Neural crest cell (in vitro differentiated cells): ENCODE measurements around the gene EMILIN3. TPM values are rescaled to one million over a fixed set of nuclear protein-coding genes. Genes with fewer than 3 reads are reported as not detected.

Experiments
- DNase-seq: peaks from one replicate; pipeline ENCODE4 v3.0.0; 2021; ENCODE audit warnings: low read depth, mixed read lengths, low spot score
- H3K27ac Mint-ChIP-seq: one replicate; pipeline ENCODE4 v1.8.0; 2021; ENCODE audit warnings: mild to moderate bottlenecking, mixed read lengths; ENCODE audit not compliant: unreplicated experiment
- H3K27me3 Mint-ChIP-seq: 2 replicates; pipeline ENCODE4 v1.8.0; 2021; ENCODE audit warnings: low read depth, mild to moderate bottlenecking, mixed read lengths
- H3K36me3 Mint-ChIP-seq: 2 replicates; pipeline ENCODE4 v1.8.0; 2021; ENCODE audit warnings: low read depth, mild to moderate bottlenecking, mixed read lengths
- H3K4me1 Mint-ChIP-seq: 2 replicates; pipeline ENCODE4 v1.8.0; 2021; ENCODE audit warnings: mixed read lengths
- H3K4me3 Mint-ChIP-seq: one replicate; pipeline ENCODE4 v1.8.0; 2021; ENCODE audit warnings: mild to moderate bottlenecking, mixed read lengths
- H3K9me3 Mint-ChIP-seq: 2 replicates; pipeline ENCODE4 v1.8.0; 2021; ENCODE audit warnings: mixed read lengths
- CTCF ChIP-seq: fragments of 200-600 bp; sonication (generic); conservative IDR thresholded peaks from 2 replicates; pipeline ENCODE4 v1.5.0; 2021; ENCODE audit warnings: antibody characterized with exemption, mild to moderate bottlenecking
- total RNA-seq: library from RNA; stranded (reverse); gene quantifications from 2 replicates; pipeline ENCODE4 v1.2.1, GENCODE V29; 2021

EMILIN3 gene
- total RNA-seq, 1 donor from 2014 or later, result 6.9 TPM

- TF ChIP-seq CTCF, result no peak
- no peak for DNase-seq
- no peaks in the 10 kb centered on the region for H3K4me1 Mint-ChIP-seq
- H3K36me3 Mint-ChIP-seq, result no peaks in the 10 kb centered on the region
- H3K27me3 Mint-ChIP-seq, result no peaks in the 10 kb centered on the region
- no peaks in the 10 kb centered on the region for H3K9me3 Mint-ChIP-seq
- H3K27ac Mint-ChIP-seq, result no peak overlapping the region
- no peak overlapping the region for H3K4me3 Mint-ChIP-seq
Measured at GRCh38 chr20:41358717-41359116, 7.9 kb downstream of the EMILIN3 start.

GRCh38 chr20:41358230-41358629 lies 8.4 kb downstream of the EMILIN3 start:
- Mint-ChIP-seq H3K27me3 (no peaks in the 10 kb centered on the region), H3K4me1 (no peaks in the 10 kb centered on the region), H3K9me3 (no peaks in the 10 kb centered on the region), H3K36me3 (no peaks in the 10 kb centered on the region), H3K27ac (no peak overlapping the region), H3K4me3 (no peak overlapping the region)
- no peak for DNase-seq
- TF ChIP-seq CTCF, result no peak

- peak; percentile 22 for TF ChIP-seq CTCF
- no peaks in the 10 kb centered on the region for H3K27me3 Mint-ChIP-seq
Measured at GRCh38 chr20:41357424-41358163, 9.0 kb downstream of the EMILIN3 start.

GRCh38 chr20:41356951-41357350 lies 9.7 kb downstream of the EMILIN3 start:
- no peak for DNase-seq
- Mint-ChIP-seq H3K4me1 (no peaks in the 10 kb centered on the region), H3K36me3 (no peaks in the 10 kb centered on the region), H3K4me3 (no peak overlapping the region), H3K9me3 (no peaks in the 10 kb centered on the region), H3K27ac (no peak overlapping the region), H3K27me3 (no peaks in the 10 kb centered on the region)
- no peak for TF ChIP-seq CTCF

More at GRCh38 chr20:41357424-41358163, 9.0 kb downstream of the EMILIN3 start:
- Mint-ChIP-seq H3K36me3 (no peaks in the 10 kb centered on the region), H3K9me3 (no peaks in the 10 kb centered on the region), H3K27ac (no peak overlapping the region), H3K4me1 (no peaks in the 10 kb centered on the region), H3K4me3 (no peak overlapping the region)
- DNase-seq, result no peak

- H3K4me3 Mint-ChIP-seq, result no peak overlapping the region
- TF ChIP-seq CTCF, result no peak
- H3K36me3 Mint-ChIP-seq, result no peaks in the 10 kb centered on the region
- no peaks in the 10 kb centered on the region for H3K9me3 Mint-ChIP-seq
- no peak for DNase-seq
- H3K27ac Mint-ChIP-seq, result no peak overlapping the region
- H3K27me3 Mint-ChIP-seq, result no peaks in the 10 kb centered on the region
- no peaks in the 10 kb centered on the region for H3K4me1 Mint-ChIP-seq
Measured at GRCh38 chr20:41355598-41356203, 10.9 kb downstream of the EMILIN3 start.
